H54 (cell line): Measurements from ENCODE around the gene B4GALT1.

Source experiments
- DNase-seq: peaks from one replicate; pipeline ENCODE4 v3.0.0; 2011; ENCODE audit warnings: low spot score, mixed read lengths; ENCODE audit not compliant: insufficient read length
- FAIRE-seq: peaks from 3 replicates; lab custom pipeline; 2011; peaks lifted over from hg19 to GRCh38; lab: Jason Lieb, UNC
- POLR2A ChIP-seq: IDR thresholded peaks from 2 replicates; pipeline ENCODE4 v1.6.1; 2011; ENCODE audit warnings: low read depth, mild to moderate bottlenecking, low read length

The B4GALT1 gene

DNA sequence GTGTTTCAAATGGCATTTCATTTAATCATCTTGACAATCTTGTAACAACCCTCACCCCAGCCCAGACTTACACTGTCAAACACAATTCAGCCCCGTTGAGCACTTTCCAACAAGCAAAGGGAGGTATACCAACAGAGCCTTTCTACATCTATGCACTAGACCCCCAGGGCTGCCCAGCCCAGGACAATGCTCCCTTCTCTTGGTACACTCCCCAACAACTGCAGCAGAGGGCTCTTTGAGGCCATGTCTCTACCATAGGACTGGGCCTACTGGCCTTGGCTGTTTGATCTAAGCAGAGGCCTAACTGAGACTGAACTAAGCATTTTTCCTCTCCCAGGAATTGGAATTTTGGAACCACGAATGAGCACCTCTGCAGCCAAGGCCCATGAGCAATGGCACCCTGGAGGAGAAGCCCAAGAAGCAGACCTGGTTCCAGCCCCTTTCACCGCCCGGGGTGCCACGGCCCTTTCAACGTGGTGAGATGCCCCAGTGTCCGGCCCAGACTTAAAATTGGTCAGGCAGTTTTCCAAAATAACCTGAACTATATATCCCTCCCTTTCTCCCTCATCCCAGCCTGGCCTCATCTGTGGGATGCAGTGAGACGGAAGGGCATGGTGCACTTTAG lies 43.6 kb downstream of the B4GALT1 start:
- TF ChIP-seq POLR2A: no peak
- DNase-seq: no peak
- no peak for FAIRE-seq

GRCh38 chr9:33120620-33121019 lies 46.5 kb downstream of the B4GALT1 start:
- TF ChIP-seq POLR2A: no peak
- no peak for DNase-seq
- FAIRE-seq: no peak

GRCh38 chr9:33117796-33118195 lies 49.3 kb downstream of the B4GALT1 start:
- DNase-seq (no peak), FAIRE-seq (no peak)
- no peak for TF ChIP-seq POLR2A

DNA sequence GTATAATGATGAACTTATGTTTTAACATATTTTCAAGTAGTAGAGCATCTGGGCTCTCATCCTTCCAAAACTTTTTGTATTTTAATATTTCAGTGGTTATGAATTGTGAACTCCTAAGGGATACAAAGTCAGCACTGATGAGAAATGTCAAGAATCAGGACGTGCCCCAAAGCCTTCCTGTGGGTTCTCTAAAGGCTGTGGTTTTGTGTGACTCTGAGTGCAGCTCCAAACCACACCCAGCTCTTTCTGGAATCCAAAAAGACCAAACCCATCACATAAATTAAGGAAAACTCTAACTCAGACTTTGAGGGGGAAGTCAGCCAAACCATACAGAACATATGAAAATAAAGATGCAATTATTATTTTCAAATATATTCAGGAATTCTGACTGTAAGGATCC lies 49.8 kb downstream of the B4GALT1 start:
- DNase-seq (no peak), FAIRE-seq (peak; percentile 68)
- TF ChIP-seq POLR2A: no peak

DNA sequence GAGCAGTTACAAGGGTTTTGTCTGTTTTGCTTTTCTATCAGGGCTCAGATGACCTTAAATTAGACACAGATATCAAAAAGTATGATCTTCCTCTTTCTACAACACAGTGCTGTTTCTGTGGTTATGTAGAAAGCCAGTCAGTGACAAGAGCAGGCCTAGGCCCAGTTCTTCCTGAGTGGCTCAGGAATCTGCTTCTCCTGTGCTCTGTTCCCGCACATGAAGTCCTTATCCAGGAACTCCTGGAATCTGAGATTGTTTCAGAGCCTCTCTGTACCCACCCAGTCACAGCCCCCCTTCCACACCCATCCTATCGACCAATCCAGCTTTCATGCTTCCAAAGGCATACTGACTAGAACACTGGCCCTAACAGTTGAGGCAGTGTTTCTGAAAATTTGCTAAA lies 50.3 kb downstream of the B4GALT1 start:
- no peak for TF ChIP-seq POLR2A
- DNase-seq (no peak), FAIRE-seq (no peak)

- DNase-seq: no peak
- no peak for TF ChIP-seq POLR2A
- no peak for FAIRE-seq
These were observed 52.4 kb downstream of the B4GALT1 start for GRCh38 chr9:33114746-33115145.

DNA sequence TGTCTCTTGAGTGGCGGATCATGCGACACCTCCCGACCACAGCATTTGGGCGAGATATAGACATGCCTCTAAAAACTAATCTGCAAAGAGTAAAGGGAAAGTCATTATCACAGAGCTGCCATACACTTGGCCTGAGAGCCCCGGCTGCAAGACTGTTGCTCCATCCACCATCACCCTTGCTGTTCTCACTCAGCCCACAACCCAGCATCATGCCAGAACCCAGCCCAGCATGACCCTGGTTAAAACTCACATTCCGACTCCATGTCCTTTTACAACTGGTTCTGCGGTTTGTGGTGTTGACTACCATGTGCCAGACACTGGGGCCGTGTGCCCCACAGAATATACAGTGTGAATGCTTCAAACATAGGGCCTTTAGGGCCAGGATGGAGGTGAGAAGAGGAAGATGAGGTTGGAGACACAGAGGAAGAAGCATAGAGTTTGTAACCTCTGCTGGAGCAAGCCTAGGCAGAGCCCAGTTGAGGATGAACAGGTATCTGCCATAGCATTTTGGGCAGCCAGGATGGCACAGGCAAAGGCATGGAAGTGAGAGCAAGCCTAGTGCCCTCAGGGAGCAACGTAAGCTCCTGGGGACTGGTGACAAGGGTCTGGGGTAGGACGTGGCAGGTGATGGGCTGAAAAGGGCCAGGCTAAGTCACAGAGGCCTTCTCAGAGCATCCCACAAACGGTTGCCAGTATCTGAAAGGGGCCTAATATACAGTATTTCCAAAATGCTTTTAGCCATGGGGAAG lies 53.2 kb downstream of the B4GALT1 start:
- FAIRE-seq (no peak), DNase-seq (no peak)
- no peak for TF ChIP-seq POLR2A

DNA sequence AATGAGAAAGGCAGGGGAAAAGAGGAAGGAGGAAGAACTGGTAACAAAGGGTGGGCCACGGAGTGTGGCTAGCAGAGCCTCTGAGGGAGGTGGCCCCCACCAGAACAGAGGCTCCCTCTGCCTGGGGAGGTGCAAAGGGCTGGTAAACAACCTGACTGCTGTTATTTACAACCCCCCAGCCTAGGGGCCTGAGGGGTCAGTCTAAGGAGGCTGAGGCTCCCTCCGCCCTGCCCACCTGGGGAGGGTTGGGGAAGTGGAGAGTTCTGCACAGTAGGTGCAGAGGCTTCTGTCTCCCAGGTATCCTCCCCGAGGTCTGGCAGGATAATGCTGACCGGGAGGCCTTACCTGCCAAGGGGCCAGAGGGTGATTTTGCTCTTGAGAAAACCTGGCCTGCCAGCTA lies 55.0 kb downstream of the B4GALT1 start:
- no peak for FAIRE-seq
- no peak for DNase-seq
- TF ChIP-seq POLR2A: no peak

DNA sequence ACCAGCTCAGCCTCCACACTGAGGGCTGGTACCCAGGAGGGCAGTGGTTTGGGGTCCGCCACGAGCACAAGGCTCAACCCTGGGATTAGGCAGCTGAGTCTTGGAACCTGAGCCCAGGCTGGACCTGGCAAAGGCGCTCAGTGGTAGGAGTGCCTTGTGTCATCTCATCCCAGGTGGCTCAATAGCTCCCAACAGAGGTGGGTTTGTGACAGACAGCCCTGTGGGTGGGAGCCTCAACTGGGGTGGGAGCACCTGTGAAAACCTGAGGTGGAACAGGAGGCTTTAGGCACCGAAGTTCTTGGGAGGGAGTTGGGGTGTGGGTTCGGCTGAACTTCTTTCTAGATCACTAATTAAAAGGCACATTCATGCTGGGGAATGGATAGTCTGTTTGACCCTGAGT lies 55.5 kb downstream of the B4GALT1 start:
- no peak for TF ChIP-seq POLR2A
- FAIRE-seq (no peak), DNase-seq (no peak)

GRCh38 chr9:33110686-33111085 lies 56.5 kb downstream of the B4GALT1 start:
- no peak for TF ChIP-seq POLR2A
- FAIRE-seq: no peak
- no peak for DNase-seq

DNA sequence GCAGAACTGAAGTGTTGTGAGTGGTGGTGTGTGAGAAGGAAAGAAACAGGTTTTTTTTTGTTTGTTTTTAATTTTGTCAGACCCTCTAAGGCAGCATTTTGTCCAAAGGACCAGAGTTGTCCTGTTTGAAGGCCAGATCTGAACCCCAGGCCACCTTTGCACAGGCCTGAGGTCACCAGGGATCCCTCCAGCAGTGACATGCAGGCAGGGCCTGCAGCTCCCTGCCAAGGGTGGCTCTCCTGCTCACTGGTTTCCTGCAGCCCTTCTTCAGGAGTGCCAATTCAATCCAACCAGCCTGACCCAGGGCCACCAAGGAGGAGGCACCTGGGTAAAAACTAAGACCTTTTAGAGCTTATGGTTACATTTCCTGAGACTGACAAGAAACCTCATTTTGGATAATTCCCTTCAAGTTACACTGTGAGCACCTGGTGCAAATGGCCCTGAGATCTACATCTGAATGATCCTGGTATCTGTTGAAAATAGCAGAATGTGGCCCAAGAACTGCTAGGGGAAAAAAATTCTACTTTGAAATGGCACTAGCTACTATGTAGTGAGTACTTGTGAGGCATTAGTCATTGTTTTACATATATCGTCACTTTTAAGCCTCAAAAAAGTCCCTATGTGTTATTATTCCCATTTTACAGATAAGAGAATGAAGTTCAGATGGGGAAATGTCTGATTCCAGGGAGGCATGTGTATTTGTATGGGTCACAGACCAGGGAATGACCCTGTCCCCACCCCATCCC lies 57.1 kb downstream of the B4GALT1 start:
- TF ChIP-seq POLR2A: no peak
- no peak for DNase-seq
- no peak for FAIRE-seq

DNA sequence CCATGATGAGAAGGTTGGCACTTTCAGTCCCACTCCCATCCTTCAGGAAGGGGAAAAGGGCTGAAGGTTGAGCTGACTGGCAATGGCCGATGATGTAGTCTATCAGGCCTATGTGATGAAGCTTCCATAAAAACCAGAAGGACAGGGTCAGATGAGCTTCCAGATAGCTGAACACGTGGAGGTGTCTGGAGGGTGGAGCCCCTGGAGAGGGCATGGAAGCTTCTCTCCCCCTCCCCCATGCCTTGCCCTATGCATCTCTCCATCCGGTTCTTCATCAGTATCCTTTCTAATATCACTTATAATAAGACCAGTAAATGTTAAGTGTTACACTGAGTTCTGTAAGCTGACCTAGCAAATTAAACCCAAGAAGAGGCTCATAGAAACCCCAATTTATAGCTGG lies 58.0 kb downstream of the B4GALT1 start:
- no peak for TF ChIP-seq POLR2A
- no peak for DNase-seq
- FAIRE-seq: no peak

DNA sequence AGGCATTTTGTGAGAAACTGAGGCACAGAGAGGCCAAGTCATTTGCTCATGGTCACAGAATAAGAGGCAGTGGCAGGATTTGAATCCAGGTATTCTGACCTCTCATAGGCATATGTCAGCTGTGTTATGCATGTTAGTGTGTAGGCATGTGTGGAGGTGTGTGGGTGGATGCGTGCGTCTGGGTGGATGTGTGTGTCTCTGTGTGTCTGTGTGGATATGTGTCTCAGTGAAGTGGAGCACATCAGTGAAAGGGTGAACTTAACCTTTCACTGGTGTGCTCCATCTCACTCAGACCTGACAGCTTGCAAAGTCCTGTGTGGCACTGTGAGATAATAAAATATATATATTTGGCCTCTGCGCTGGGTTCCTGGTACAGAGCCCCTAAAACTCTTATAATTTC lies 58.7 kb downstream of the B4GALT1 start:
- no peak for TF ChIP-seq POLR2A
- FAIRE-seq (no peak), DNase-seq (no peak)

GRCh38 chr9:33107762-33108161 lies 59.4 kb downstream of the B4GALT1 start:
- FAIRE-seq (no peak), DNase-seq (no peak)
- no peak for TF ChIP-seq POLR2A
